HG03196 (cell line): ENCODE data around the gene KRTAP4-4.
"Not testable (repeated sequence)": the region's sequence is repeated elsewhere in the genome, so short reads cannot be mapped to it uniquely, and the experiment has no call there.

Experiments
- ATAC-seq: cut with Tn5 transposase; IDR thresholded peaks from one replicate; pipeline ENCODE4 v1.9.1; 2021; ENCODE audit not compliant: unreplicated experiment

Gene KRTAP4-4

DNA sequence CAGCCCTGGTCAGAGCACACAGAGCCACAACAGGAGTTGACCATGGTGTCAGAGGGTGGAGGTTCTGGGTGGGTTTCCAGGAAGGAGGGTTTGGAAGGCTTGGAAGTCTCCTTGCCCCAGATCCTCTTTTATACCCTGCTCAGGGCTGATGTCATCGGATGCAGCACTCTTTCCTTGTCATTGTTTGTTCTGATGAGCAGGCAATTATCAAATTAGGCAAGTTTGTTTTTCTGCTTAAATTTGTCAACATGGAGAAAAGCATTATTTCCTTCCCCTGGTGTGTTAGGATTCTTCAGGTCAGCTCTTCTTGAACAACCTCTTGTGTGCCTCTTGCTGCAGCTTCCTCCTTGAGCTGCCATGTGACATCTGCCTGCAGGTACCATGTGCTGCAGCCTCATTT lies at the start of gene KRTAP4-4:
Gene KRTAP4-4, minus strand, starts transcription at position 101 of the 400 bp plus-strand sequence. Its CDS starts 57 bp downstream, at position 44.
- no peak for ATAC-seq

DNA sequence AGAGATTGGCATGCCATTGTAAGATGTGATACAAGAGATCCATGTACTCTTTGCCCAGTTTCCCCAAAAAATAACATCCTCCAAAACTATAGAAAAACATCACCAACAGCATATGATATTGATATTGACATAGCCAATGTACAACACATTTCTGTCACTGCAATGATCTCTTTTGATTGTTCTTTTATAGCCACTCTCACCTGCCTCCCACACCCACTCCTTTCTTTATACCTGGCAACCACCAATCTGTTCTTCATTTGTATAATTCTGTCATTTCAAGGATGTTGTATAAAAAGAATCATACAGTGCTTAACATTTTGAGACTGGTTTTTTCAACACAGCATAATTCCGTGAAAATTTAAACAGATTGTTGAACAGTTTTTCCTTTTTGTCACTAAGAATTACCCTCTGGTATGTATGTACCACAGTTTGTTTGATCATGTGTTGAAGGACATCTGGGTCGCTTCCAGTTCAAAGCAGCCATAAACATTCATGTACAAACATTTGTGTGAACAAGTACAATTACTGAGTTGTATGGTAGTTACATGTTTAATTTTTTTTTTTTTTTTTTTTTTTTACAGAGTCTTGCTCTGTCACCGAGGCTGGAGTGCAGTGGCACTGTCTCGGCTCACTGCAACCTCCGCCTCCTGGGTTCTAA lies 39.0 kb upstream of the KRTAP4-4 start:
- ATAC-seq: no peak

DNA sequence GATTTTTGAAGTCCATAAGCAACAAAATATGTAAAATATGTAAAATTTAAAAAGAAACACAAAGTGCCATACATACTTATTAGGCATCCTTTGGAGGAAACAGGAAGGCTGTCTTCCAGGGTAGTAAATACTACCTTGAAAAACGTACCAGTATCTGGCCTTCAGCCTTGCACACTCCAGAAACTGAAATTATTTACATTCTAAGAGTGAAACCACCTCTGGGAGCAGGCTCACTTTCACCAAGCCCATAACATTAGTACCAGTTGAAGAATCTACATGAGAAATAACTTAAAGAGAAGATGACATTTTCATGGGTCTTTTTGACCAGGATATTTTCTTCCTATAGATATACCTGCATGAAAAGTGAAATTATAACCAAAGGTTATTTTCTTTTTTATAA lies 35.5 kb upstream of the KRTAP4-4 start:
- ATAC-seq: no peak

DNA sequence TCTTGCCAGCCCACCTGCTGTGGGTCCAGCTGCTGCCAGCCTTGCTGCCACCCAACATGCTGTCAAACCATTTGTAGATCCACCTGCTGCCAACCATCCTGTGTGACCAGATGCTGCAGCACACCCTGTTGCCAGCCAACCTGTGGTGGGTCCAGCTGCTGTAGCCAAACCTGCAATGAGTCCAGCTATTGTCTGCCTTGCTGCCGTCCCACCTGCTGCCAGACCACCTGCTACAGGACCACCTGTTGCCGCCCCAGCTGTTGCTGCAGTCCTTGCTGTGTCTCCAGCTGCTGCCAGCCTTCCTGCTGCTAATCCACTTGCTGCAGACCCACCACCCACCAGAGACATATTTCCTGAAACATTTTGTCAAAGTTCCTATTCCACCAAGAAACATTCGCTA lies 29.8 kb upstream of the KRTAP4-4 start:
- no peak for ATAC-seq

DNA sequence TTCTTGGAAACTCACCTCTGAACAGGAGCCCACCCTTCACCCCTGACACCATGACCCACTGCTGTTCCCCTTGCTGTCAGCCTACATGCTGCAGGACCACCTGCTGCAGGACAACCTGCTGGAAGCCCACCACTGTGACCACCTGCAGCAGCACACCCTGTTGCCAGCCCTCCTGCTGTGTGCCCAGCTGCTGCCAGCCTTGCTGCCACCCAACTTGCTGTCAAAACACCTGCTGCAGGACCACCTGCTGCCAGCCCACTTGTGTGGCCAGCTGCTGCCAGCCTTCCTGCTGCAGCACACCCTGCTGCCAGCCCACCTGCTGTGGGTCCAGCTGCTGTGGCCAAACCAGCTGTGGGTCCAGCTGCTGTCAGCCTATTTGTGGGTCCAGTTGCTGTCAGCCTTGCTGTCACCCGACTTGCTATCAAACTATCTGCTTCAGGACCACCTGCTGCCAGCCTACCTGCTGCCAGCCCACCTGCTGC lies 29.3 kb upstream of the KRTAP4-4 start, which contains the start of gene KRTAP9-1:
Gene KRTAP9-1, plus strand, starts transcription at position 51 of the 482 bp plus-strand sequence. Its CDS starts 0 bp downstream, at position 51.
- not testable (repeated sequence) for ATAC-seq

DNA sequence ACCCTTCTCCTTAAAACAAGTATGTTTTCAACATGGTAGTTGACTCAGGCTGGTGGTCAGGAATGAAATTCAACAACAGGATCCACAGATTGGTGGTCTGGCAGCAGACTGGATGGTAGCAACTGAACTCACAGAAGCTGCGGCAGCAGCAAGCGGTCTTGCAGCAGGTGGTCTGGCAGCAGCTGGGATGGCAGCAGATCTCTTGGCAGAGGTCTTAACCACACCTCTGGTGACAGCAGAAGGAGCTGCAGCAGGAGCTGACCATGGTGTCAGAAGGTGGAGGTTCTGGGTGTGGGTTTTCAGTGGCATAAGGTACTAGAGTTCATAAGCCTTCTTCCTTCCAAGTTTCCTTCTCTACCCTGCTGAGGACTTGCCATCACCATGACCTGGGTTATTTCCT lies 26.3 kb upstream of the KRTAP4-4 start:
- no peak for ATAC-seq

DNA sequence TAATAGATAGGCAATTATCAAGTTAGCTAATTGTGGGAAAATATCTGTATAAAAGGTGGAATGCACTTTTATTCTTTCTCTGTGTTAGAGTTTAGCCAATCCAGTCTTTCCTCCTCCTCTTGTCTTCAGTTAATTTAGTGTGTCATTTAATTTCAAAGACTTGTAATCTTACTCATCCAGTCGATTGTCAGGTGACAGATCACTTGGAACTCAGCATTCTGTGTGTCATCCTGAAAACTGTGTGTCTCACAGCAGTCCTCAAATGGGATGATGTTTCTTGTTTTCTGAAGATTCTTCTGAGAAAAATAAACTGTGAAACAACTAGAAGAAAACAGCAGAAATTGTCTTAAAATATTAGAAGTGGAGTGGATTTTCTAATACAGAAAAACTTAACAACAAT lies 24.5 kb upstream of the KRTAP4-4 start:
- ATAC-seq: no peak

DNA sequence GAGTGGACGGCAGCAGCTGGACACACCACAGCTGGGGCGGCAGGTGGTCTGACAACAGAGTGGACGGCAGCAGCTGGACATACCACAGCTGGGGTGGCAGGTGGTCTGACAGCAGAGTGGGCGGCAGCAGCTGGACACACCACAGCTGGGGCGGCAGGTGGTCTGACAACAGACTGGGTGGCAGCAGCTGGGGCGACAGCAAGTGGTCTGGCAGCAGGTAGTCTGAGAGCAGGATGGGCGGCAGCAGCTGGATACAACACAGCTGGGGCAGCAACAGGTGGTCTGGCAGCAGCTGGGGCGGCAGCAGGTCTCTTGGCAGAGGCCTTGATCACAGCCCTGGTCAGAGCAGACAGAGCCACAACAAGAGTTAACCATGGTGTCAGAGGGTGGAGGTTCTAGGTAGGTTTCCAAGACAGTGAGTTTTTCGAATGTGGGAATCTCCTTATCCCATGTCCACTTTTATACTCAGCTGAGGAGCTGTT lies 24.0 kb upstream of the KRTAP4-4 start, which contains the start of gene KRTAP4-1:
Gene KRTAP4-1, minus strand, starts transcription at position 432 of the 482 bp plus-strand sequence. Its CDS starts 57 bp downstream, at position 375.
- no peak for ATAC-seq

DNA sequence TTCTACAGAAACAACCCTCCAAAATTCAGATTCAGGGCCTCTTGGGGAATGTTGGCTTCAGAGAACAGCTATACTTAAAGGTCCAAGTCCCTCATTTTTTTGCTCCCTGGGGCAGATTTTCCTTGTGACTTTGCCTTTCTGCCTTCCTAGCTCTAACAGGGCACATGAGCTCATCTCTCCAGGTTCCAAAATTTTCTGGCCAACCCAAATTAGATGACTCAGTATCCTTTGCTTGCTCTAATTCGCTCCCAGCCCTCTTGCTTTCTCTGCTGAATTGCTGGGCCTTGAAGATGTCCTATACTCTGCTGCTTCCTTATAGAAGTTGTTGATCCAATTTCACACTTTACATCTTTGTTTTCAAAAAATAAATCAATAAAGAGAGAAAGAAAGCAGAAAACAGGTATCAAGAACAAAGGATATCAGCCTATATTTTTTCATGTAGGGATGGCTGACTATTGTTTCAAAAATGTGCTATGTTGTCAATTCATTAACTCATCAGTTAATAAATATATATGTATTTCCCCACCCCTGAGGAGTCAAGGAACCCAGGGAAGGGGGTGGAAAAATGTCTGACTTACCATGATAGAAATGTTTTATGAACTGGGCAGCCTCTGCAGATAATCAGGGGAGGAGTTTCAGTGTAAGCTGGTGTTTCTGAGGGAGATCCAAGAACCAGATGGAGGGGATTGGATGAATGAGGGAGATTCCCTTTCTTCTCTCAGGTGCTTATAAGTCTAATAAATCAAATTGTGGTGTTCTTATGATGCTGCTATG lies 18.5 kb upstream of the KRTAP4-4 start:
- ATAC-seq: no peak

DNA sequence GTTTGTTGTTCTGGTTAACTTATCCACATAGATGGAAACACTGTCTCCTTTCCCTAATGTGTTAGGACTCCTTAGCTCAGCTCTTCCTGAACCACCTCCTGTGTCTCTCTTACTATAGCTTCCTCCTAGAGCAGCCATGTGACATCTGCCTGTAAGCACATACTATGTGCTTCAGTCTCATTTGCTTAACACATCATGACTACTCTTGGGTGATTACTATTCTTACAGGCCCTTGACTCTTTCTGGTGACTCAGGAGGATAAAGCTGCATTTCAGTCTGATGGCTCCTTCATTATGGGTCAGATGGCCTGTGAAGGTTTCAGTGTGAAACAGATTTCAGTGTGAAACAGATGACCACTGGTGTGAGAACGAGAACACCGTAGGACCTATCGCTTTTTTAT lies 17.8 kb upstream of the KRTAP4-4 start:
- no peak for ATAC-seq

DNA sequence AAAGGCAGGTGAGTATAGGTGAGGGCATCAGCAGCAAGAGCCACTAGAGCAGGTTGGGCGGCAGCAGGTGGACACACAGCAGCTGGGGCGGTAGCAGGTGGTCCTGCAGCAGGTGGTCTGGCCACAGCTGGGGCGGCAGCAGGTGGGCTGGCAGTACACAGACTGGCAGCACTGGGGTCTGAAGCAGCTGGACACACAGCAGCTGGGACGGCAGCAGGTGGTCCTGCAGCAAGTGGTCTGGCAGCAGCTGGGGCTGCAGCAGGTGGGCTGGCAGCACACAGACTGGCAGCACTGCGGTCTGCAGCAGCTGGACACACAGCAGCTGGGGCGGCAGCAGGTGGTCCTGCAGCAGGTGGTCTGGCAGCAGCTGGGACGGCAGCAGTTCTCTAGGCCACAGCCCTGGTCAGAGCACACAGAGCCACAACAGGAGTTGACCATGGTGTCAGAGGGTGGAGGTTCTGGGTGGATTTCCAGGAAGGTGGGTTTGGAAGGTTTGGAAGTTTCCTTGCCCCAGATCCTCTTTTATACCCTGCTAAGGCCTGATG lies 17.3 kb upstream of the KRTAP4-4 start, which contains the start of gene KRTAP4-2:
Gene KRTAP4-2, minus strand, starts transcription at position 495 of the 545 bp plus-strand sequence. Its CDS starts 57 bp downstream, at position 438.
- no peak for ATAC-seq

DNA sequence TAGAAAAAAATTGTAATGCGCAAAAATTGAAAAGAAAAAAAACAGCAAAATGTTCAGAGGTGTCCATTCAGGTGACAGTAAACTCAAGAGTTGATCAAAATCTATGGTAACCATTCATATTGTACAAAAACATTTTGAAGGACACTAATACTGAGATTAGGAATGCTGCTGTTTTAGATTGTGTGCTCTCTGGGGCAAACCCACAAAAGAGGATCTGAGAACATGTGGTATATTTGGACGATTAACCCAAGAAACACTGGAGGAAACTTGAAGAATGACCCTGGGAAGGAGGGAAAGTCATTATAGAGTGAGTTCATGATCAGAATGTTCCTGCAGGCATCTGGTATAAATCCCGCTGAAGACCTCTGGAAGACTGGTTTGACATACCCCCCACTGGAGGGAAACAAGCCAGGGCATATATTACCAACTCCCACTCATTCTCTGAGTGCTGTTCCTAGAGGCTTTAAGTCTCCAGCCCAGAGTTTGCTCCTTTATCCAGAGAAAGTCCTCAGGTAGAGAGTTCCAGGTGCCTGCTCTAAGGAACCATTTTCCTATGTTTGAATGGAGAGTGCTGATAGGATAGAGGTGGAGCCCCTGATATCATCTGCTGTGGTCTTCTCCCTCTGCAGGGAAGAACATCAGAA lies 16.3 kb upstream of the KRTAP4-4 start:
- ATAC-seq: no peak

DNA sequence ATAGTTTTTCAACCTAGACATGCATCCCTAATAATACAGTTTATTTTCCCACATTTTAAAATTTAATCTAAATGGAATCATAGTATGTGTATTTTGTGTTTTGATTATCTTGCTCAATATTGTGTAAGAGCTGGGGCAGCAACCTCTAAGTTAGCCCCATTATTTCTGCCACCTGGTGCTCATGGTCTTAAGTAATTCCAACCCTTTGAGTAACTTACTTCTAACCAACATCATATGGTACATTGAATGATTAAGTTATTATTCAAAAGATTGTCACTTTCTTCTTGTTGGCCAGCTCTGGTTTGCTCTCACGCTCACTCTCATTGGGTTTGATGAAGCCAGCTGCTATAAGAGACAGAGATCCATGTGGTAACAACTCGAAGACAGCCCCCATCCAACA lies 11.3 kb upstream of the KRTAP4-4 start:
- ATAC-seq: no peak

DNA sequence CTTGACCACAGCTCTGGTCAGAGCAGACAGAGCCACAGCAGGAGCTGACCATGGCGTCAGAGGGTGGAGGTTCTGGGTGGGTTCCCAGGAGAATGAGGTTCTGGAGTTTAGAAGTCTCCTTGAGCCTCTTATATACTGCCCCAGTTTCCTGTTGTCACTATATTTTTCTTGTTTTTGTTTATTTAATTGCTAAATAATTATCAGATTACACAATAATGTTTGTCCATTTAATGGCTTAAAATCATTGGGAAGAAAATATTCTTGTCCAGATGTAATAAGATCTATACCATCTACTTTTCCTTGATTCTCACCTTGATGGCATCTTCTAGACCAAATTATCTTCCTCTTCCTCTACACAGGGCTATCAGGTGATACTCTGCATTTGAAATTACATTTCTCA lies 7.6 kb upstream of the KRTAP4-4 start, which contains the start of gene KRTAP4-3:
Gene KRTAP4-3, minus strand, starts transcription at position 101 of the 400 bp plus-strand sequence. Its CDS starts 49 bp downstream, at position 52.
- no peak for ATAC-seq

DNA sequence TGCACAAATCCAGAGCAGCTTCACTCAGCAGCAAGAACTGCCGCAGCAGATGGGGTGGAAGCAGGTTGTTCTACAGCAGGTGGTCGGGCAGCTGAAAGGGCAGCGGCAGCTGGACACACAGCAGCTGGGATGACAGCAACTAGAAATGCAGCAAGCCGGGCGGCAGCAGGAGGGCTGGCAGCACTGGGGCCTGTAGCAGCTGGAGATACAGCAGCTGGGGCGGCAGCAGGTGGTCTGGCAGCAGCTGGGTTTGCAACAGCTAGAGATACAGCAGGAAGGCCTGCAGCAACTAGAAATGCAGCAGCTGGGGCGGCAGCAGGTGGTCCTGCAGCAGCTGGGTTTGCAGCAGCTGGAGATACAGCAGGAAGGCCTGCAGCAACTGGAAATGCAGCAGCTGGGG lies 7.0 kb upstream of the KRTAP4-4 start:
- no peak for ATAC-seq

DNA sequence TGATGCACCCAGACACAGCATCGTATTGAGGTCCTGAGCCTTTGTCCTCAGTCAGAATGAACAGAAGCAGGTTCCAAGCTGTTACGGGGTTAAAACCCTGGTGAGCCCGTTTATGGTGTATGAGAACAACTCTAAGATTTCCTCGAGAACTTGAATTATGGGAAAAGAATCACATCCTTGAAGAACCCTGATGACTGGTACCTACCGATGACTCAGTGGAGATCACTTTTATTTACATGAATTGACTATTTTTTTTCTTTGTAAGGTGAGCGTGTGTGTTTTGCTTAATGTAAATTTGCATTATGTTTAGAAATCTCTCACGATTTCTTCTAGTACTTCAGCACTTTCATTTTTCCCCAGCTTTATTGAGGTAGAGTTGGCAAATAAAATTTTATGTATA lies 3.3 kb upstream of the KRTAP4-4 start:
- ATAC-seq: no peak

DNA sequence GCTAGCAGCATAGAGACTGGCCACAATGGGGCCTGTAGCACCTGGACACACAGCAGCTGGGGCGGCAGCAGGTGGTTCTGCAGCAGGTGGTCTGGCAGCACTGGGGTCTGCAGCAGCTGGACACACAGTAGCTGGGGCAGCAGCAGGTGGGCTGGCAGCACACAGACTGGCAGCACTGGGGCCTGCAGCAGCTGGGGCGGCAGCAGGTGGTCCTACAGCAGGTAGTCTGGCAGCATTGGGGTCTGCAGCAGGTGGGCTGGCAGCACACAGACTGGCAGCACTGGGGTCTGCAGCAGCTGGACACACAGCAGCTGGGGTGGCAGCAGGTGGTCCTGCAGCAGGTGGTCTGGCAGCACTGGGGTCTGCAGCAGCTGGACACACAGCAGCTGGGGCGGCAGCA lies 358 bp downstream of the KRTAP4-4 start:
- not testable (repeated sequence) for ATAC-seq

DNA sequence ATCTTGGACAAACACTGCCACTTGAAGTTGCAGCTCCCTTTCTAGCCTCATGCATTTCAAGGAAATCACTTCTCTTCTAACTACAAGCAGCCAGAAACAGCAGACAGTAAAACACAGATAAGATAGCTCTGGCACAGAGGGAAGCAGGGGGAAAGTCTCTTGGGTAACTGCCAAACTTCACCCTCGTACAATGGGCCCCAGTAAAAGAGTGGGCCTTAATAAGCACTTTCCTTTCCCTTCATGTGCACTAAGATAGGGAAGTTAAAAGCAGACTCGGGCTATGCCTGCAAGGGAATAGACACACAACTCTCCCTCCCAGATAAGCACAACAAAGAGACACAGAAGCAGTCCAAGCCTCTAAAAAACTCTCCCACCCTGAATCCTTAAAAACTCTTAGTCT lies 6.7 kb downstream of the KRTAP4-4 start:
- no peak for ATAC-seq

DNA sequence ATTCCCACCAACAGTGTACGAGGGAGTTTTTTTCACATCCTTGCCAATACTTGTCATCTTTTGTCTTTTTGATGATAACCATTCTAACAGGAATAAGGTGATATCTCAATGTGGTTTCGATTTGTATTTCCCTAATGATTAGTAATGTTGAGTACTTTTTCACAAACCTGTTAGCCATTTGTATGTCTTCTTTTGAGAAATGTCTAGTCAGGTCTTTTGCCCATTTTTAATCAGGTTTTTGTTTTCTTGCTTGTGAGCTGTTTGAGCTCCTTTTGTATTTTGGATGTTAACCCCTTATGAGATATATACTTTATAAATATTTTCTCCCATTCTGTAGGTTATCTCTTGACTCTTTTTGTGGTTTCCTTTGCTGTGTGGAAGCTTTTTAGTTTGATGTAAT lies 9.0 kb downstream of the KRTAP4-4 start:
- no peak for ATAC-seq

DNA sequence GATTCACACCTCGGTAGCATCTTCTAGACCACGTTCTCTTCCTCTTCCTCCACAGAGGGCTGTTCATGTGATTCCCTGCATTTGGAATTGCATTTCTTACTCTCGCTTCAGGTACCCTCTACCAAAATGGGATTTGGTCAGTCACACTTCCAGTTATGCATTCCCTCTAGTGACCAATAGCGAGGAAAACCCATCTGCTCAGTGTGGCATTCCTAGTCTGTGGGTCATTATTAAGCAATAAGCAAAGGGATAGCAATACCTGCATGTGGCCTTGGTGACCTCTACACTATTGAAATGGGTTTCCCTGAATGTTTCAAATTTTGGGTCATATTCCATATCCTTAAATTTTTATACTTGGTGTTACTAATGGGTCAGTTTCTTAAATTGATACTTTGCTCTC lies 10.5 kb downstream of the KRTAP4-4 start:
- ATAC-seq: no peak

DNA sequence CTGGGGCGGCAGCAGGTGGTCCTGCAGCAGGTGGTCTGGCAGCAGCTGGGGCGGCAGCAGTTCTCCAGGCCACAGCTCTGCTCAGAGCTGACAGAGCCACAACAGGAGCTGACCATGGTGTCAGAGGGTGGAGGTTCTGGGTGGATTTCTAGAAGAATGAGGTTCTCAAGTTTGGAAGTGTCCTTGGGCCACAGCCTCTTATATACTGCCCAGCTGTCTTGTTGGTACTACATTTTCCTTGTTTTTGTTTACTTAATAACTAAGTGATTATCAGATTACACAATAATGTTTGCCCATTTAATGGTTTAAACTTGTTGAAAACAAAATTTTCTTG lies 10.9 kb downstream of the KRTAP4-4 start, which contains the start of gene KRTAP4-5:
Gene KRTAP4-5, minus strand, starts transcription at position 174 of the 334 bp plus-strand sequence. Its CDS starts 58 bp downstream, at position 116.
- ATAC-seq: no peak
